Measurements from ENCODE around the gene IGFBP7.

The IGFBP7 gene

GRCh38 chr4:57037982-57038604 is 72.1 kb downstream of the IGFBP7 start:
- no peak for FAIRE-seq

GRCh38 chr4:57034520-57034919 is 75.7 kb downstream of the IGFBP7 start:
- peak; percentile 17 for FAIRE-seq

- no peak for FAIRE-seq
These were observed 87.1 kb downstream of the IGFBP7 start for GRCh38 chr4:57023104-57023503.

- no peak for FAIRE-seq
These were observed 89.6 kb downstream of the IGFBP7 start for GRCh38 chr4:57020467-57021101.

- peak; percentile 64 for FAIRE-seq
These were observed 91.2 kb downstream of the IGFBP7 start for GRCh38 chr4:57018980-57019379.

GRCh38 chr4:57013543-57014120 is 96.6 kb downstream of the IGFBP7 start:
- FAIRE-seq: no peak

GRCh38 chr4:56999751-57000150 is 110.4 kb downstream of the IGFBP7 start:
- FAIRE-seq: no peak

- no peak for FAIRE-seq
These were observed 114.7 kb downstream of the IGFBP7 start for GRCh38 chr4:56995525-56995924.

- no peak for FAIRE-seq
These were observed 119.9 kb downstream of the IGFBP7 start for GRCh38 chr4:56990109-56990905.

GRCh38 chr4:56986952-56987351 is 123.2 kb downstream of the IGFBP7 start:
- FAIRE-seq: no peak

- no peak for FAIRE-seq
These were observed 124.0 kb downstream of the IGFBP7 start for GRCh38 chr4:56986192-56986591.

GRCh38 chr4:56981795-56982201 is 128.4 kb downstream of the IGFBP7 start:
- FAIRE-seq: no peak
